Fibroblast of the conjunctiva (primary cell): ENCODE data around the gene CD82.

Source experiments
- DNase-seq: peaks from one replicate; pipeline ENCODE4 v3.0.0-alpha.2; 2010; ENCODE audit warnings: low read depth

CD82 gene

GRCh38 chr11:44561964-44562734 is 3.3 kb upstream of the CD82 start:
- DNase-seq: no peak

GRCh38 chr11:44562845-44563460 is 2.5 kb upstream of the CD82 start:
- no peak for DNase-seq

- no peak for DNase-seq
Observed at GRCh38 chr11:44563711-44564110, 1.8 kb upstream of the CD82 start.

- no peak for DNase-seq
Observed at GRCh38 chr11:44564166-44564565, 1.3 kb upstream of the CD82 start.

- peak; percentile 74 for DNase-seq
Observed at GRCh38 chr11:44564670-44565210, 723 bp upstream of the CD82 start.

- no peak for DNase-seq
Observed at GRCh38 chr11:44565953-44566949, 788 bp downstream of the CD82 start.

GRCh38 chr11:44566952-44567875 is 1.8 kb downstream of the CD82 start:
- no peak for DNase-seq

GRCh38 chr11:44567876-44568256 is 2.4 kb downstream of the CD82 start:
- DNase-seq: no peak

GRCh38 chr11:44568331-44568657 is 2.8 kb downstream of the CD82 start:
- DNase-seq: no peak

GRCh38 chr11:44568658-44569473 is 3.4 kb downstream of the CD82 start:
- DNase-seq: peak; percentile 60

- DNase-seq: no peak
Observed at GRCh38 chr11:44570411-44571155, 5.1 kb downstream of the CD82 start.

GRCh38 chr11:44571871-44572270 is 6.4 kb downstream of the CD82 start:
- no peak for DNase-seq

GRCh38 chr11:44572436-44572835 is 7.0 kb downstream of the CD82 start:
- no peak for DNase-seq

GRCh38 chr11:44572884-44573283 is 7.4 kb downstream of the CD82 start:
- DNase-seq: no peak

GRCh38 chr11:44573333-44573732 is 7.9 kb downstream of the CD82 start:
- no peak for DNase-seq

- DNase-seq: no peak
Observed at GRCh38 chr11:44574610-44575287, 9.3 kb downstream of the CD82 start.

- no peak for DNase-seq
Observed at GRCh38 chr11:44575288-44575672, 9.8 kb downstream of the CD82 start.

- no peak for DNase-seq
Observed at GRCh38 chr11:44575962-44576361, 10.5 kb downstream of the CD82 start.

GRCh38 chr11:44576656-44577055 is 11.2 kb downstream of the CD82 start:
- DNase-seq: no peak
